Endodermal cell (in vitro differentiated cells): ENCODE results near the gene SLC25A45. TPM values are rescaled to one million over a fixed set of nuclear protein-coding genes. Genes with fewer than 3 reads are reported as not detected.

Experiments used
- DNase-seq: peaks from one replicate; pipeline ENCODE4 v3.0.0-alpha.2; 2017
- H3K27ac ChIP-seq: 2 replicates; pipeline ENCODE4 v1.5.1; 2013; ENCODE audit warnings: mild to moderate bottlenecking, low read depth, low read length, moderate library complexity
- H3K27me3 ChIP-seq: 2 replicates; pipeline ENCODE4 v1.6.1; 2013; ENCODE audit warnings: mild to moderate bottlenecking, low read length, moderate library complexity; ENCODE audit not compliant: insufficient read depth, control insufficient read depth, poor library complexity, severe bottlenecking
- H3K36me3 ChIP-seq: 2 replicates; pipeline ENCODE4 v1.7.0; 2013; ENCODE audit warnings: mild to moderate bottlenecking, low read length, moderate library complexity; ENCODE audit not compliant: control insufficient read depth, insufficient read depth
- H3K4me1 ChIP-seq: one replicate; pipeline ENCODE4 v1.7.0; 2013; ENCODE audit warnings: low read length; ENCODE audit not compliant: control insufficient read depth, insufficient read depth
- H3K4me3 ChIP-seq: 2 replicates; pipeline ENCODE4 v1.5.1; 2013; ENCODE audit warnings: mild to moderate bottlenecking, low read length, moderate library complexity
- H3K9ac ChIP-seq: 2 replicates; pipeline ENCODE4 v1.6.1; 2013; ENCODE audit warnings: mild to moderate bottlenecking, low read length, moderate library complexity; ENCODE audit not compliant: poor library complexity, severe bottlenecking; ENCODE audit errors: extremely low read depth
- H3K9me3 ChIP-seq: 2 replicates; pipeline ENCODE4 v1.6.1; 2013; ENCODE audit warnings: mild to moderate bottlenecking, low read length, moderate library complexity; ENCODE audit not compliant: control insufficient read depth
- H3K27ac Mint-ChIP-seq: 2 replicates; pipeline ENCODE4 v1.8.0; 2020; ENCODE audit warnings: mixed read lengths
- H3K27me3 Mint-ChIP-seq: 2 replicates; pipeline ENCODE4 v1.8.0; 2021; ENCODE audit warnings: mild to moderate bottlenecking, mixed read lengths; ENCODE audit not compliant: insufficient read depth
- H3K36me3 Mint-ChIP-seq: 2 replicates; pipeline ENCODE4 v1.8.0; 2020; ENCODE audit warnings: low read depth, mixed read lengths
- H3K4me1 Mint-ChIP-seq: 2 replicates; pipeline ENCODE4 v1.8.0; 2020; ENCODE audit warnings: mixed read lengths
- H3K4me3 Mint-ChIP-seq: 2 replicates; pipeline ENCODE4 v1.8.0; 2020; ENCODE audit warnings: mild to moderate bottlenecking, moderate library complexity, mixed read lengths
- H3K9me3 Mint-ChIP-seq: 2 replicates; pipeline ENCODE4 v1.8.0; 2020; ENCODE audit warnings: mild to moderate bottlenecking, mixed read lengths
- WGBS, 2 experiments: methylation state at CpG; one replicate each; pipeline versions ENCODE4 v1.1.5 to v1.1.7; 2013; ENCODE audit warnings: missing lambda C conversion rate in 2 of 2, mixed read lengths in 1 of 2; ENCODE audit not compliant: insufficient coverage in 1 of 2, insufficient read length in 1 of 2; 5-methylcytosine and 5-hydroxymethylcytosine counted together
- total RNA-seq, 2 donors: library from RNA; stranded (reverse); fragmentation: NEBNext Ultra II Directional in 1 of 2; extraction: Animal tissue kit (Norgen Biotek cat#: 25700) in 1 of 2; gene quantifications; 2 replicates in 1 of 2; 3 replicates in 1 of 2; pipeline ENCODE4 v1.2.1, GENCODE V29; 2021
- TF ChIP-seq, protein P1 (sequence below): fragments of 200-600 bp; sonication (generic); conservative IDR thresholded peaks from 2 replicates; pipeline ENCODE4 v1.5.0; 2021; ENCODE audit warnings: antibody characterized with exemption, mild to moderate bottlenecking

Gene SLC25A45
- total RNA-seq, 2 donors from 2014 or later, result 3.0 to 6.3 TPM

DNA sequence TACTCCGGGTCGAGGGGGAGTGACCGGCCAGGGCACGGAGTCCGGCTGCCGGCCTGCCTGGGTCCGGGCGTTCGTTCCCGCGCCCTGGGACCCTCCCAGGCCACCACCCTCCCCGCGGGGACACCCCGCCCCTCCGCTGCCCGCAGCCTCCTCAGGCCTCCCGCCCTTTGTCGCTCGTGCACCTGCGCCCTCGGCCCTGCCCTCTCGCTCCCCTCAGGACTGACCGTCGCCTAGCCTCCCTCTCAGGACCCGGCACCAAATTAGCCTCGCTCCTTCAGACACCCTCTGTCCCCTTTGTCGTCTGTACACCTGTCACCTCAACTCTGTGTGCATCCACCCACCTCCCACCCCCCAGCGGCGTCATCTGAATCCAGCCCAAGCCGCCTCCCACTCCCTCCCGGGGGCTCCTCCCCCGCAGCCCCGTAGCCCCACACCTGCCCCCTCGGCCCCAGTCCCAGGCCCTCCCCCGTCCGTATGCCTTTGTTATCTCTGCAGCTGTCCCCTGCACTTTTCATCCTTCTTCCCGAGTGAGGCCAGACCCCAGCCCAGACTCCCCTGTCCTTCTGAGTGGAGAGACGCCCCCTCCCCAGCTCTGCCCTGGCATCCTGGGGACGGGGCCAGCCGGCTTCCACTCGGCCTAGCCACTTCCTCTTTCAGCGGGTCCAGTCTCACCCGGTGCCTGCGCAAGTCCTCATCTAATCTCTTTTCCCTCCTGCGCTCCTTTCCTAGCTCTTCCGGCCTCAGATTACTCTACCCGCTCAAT, 27.3 kb downstream of the SLC25A45 start:
- peak; percentile 78 for DNase-seq
- Mint-ChIP-seq H3K27me3 (peaks cover 38% of the 10 kb centered on the region), H3K36me3 (peaks cover 11% of the 10 kb centered on the region), H3K4me1 (peaks cover 11% of the 10 kb centered on the region), H3K27ac (no peak overlapping the region), H3K9me3 (no peaks in the 10 kb centered on the region), H3K4me3 (peak overlapping the region; percentile 65)
- Histone ChIP-seq H3K36me3 (peaks cover 30% of the 10 kb centered on the region), H3K4me1 (no peaks in the 10 kb centered on the region), H3K4me3 (peak overlapping the region; percentile 74), H3K9me3 (no peaks in the 10 kb centered on the region), H3K27ac (peak overlapping the region; percentile 44), H3K27me3 (peaks cover 26% of the 10 kb centered on the region), H3K9ac (peak overlapping the region; percentile 6)
- TF ChIP-seq, protein P1, sequence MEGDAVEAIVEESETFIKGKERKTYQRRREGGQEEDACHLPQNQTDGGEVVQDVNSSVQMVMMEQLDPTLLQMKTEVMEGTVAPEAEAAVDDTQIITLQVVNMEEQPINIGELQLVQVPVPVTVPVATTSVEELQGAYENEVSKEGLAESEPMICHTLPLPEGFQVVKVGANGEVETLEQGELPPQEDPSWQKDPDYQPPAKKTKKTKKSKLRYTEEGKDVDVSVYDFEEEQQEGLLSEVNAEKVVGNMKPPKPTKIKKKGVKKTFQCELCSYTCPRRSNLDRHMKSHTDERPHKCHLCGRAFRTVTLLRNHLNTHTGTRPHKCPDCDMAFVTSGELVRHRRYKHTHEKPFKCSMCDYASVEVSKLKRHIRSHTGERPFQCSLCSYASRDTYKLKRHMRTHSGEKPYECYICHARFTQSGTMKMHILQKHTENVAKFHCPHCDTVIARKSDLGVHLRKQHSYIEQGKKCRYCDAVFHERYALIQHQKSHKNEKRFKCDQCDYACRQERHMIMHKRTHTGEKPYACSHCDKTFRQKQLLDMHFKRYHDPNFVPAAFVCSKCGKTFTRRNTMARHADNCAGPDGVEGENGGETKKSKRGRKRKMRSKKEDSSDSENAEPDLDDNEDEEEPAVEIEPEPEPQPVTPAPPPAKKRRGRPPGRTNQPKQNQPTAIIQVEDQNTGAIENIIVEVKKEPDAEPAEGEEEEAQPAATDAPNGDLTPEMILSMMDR, result no peak
- 6 to 12% methylated on average over 20 to 47 of the region's 47 CpGs for WGBS, 2 experiments

DNA sequence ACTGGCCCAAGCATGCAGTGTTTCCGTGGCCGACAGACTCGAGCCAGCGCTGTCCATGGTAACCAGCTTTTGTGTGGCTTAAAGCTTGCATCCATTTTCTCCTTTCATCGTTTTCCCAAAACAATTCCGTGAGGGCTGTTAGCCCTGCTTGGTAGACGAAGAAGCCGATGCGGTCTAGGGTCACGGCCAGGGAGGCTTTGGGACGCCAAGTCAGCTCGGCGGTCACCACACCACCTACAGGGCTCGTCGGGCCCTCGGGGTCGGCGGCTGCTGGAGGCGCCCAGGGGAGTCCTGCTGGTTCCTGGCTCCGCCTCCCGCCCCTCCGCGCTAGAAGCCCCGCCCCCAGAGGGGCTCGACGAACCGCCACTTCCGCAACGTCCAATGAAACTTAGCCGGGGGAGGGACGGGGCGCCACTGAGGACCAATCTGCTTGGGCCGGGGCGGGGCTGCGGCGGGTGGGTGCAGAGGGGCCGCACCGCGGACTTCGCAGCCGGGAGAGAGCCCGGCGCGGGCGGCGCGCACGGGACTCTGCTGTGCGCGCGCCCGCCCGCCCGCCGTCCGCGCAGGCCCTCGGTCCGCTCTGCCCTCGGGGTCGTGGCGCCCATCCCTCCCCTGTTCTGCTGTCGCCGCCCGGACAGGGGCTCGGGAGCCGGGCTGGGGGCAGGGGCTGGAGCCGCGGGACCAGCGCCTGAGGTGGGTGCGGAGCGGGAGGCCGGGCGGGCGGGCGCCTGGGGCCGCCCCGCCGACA, 28.0 kb downstream of the SLC25A45 start, which contains the start of gene TIGD3:
Gene TIGD3, plus strand, starts transcription at position 487 of the 748 bp plus-strand sequence. CDS start 1,058 bp downstream, outside the sequence.
- no peaks in the 10 kb centered on the region for H3K9me3 Mint-ChIP-seq
- peak within 1 kb of the TSS; percentile 59 for H3K27ac ChIP-seq
- H3K4me1 ChIP-seq, result no peaks in the 10 kb centered on the region
- no peaks in the 10 kb centered on the region for H3K9me3 ChIP-seq
- peak; percentile 99 for DNase-seq
- H3K36me3 Mint-ChIP-seq, result peaks cover 17% of the 10 kb centered on the region
- TF ChIP-seq, protein P1, result no peak
- H3K27ac Mint-ChIP-seq, result peak within 1 kb of the TSS; percentile 6
- H3K4me3 ChIP-seq, result peak within 1 kb of the TSS; percentile 80
- peaks cover 36% of the 10 kb centered on the region for H3K36me3 ChIP-seq
- peak within 1 kb of the TSS; percentile 65 for H3K4me3 Mint-ChIP-seq
- peaks cover 26% of the 10 kb centered on the region for H3K27me3 ChIP-seq
- 0 to 2% methylated on average over 34 to 79 of the region's 79 CpGs for WGBS, 2 experiments
- H3K9ac ChIP-seq, result peak within 1 kb of the TSS; percentile 6
- peaks cover 11% of the 10 kb centered on the region for H3K4me1 Mint-ChIP-seq
- H3K27me3 Mint-ChIP-seq, result peaks cover 38% of the 10 kb centered on the region

DNA sequence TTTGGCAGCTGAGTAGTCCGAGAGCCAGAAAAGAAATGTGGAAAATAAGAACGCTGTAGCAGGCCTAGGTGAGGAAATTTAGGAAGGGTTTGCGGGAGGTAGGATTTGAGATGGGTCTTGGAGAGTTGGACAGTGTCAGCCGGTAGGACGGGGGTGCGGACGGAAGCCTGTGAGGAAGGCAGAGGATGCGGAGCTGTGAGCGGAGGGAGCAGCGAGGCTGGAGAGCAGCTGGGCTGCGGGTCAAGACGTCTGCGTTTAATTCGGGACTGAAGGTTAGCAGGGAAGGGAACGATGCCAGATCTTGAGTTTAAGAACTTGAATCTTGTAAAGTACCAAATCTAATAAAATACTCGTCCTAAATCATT, 28.6 kb downstream of the SLC25A45 start:
- Mint-ChIP-seq H3K27me3 (peaks cover 38% of the 10 kb centered on the region), H3K36me3 (peaks cover 21% of the 10 kb centered on the region), H3K4me1 (peaks cover 11% of the 10 kb centered on the region), H3K4me3 (peak overlapping the region; percentile 65), H3K27ac (peak overlapping the region; percentile 6), H3K9me3 (no peaks in the 10 kb centered on the region)
- Histone ChIP-seq H3K4me3 (peak overlapping the region; percentile 80), H3K27ac (peak overlapping the region; percentile 59), H3K36me3 (peaks cover 40% of the 10 kb centered on the region), H3K9ac (no peak overlapping the region), H3K4me1 (no peaks in the 10 kb centered on the region), H3K27me3 (peaks cover 26% of the 10 kb centered on the region), H3K9me3 (no peaks in the 10 kb centered on the region)
- WGBS, 2 experiments, result 38 to 46% methylated on average over 16 of the region's 16 CpGs
- no peak for DNase-seq
- TF ChIP-seq, protein P1, result no peak
